ENCODE measurements around the gene ARSG.
"Not testable (repeated sequence)": the region's sequence is repeated elsewhere in the genome, so short reads cannot be mapped to it uniquely, and the experiment has no call there.

Gene ARSG

GRCh38 chr17:68308486-68308885 lies 17.2 kb downstream of the ARSG start:
- not testable (repeated sequence) for DNase-seq

GRCh38 chr17:68309066-68309670 lies 17.9 kb downstream of the ARSG start:
- not testable (repeated sequence) for DNase-seq

- no peak for DNase-seq
These were observed 18.9 kb downstream of the ARSG start for GRCh38 chr17:68310152-68310551.

- no peak for DNase-seq
These were observed 23.7 kb downstream of the ARSG start for GRCh38 chr17:68314916-68315535.

DNA sequence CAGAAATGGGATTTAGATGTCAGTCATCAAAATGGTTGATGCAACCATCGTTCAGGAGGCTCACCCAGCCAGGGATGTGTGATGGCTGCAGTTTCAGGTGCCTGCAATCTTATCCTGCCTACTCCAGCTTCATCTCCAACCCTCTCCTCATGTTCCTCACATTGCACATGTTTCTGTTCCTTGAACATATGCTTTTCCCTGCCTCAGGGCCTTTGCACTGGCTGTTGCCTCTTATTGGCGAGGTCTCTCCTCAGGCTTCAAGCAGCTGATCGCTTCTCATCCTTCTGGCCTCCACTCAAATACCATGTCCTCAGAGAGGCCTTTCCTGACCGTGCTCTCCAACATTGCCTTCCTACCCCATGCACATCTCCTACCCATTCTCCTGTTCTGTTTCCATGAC lies 24.6 kb downstream of the ARSG start:
- DNase-seq = no peak

GRCh38 chr17:68317458-68317857 lies 26.2 kb downstream of the ARSG start:
- no peak for DNase-seq

DNA sequence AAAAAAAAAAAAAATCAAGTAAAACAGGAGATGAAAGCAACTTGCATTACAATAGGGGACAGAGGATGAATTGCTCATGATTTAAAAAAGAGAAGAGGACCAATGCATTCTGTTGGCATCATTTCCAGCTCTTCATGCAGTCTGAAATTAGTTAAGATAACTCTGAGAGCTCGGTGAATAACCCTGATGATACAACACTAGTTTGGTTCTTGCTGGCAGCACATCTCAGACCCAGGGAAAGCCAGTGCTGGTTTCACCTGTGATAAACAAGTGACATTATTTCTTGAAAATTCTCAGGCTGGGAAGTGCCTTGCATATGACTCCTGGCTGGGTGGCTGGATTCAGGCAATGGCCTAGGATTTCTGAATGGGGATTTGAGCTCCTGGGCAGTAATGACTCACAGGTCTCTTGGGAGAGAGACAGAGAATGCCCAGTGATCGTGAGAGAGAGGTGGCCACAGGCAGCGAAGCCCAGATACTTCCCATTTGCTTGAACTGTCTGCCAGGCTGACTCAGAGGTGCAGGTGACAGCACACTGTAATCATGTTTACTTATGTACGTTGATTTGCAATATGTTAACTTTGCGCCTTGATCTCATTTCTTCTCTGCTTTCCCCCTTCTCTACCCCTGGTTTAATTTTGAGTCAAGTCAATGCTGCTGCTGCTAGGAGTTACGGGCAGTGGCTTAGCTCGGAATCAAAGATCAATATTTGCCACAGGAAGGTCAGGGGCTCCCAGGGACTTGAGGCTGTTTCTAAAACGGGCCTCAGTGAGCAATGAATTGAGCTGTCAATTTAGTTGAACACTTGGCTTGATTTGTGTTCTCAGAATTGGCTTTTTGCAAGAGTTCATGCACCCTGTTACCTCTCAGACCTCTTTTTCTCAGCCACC lies 27.1 kb downstream of the ARSG start:
- peak; percentile 75 for DNase-seq

- no peak for DNase-seq
These were observed 28.3 kb downstream of the ARSG start for GRCh38 chr17:68319410-68320162.

DNA sequence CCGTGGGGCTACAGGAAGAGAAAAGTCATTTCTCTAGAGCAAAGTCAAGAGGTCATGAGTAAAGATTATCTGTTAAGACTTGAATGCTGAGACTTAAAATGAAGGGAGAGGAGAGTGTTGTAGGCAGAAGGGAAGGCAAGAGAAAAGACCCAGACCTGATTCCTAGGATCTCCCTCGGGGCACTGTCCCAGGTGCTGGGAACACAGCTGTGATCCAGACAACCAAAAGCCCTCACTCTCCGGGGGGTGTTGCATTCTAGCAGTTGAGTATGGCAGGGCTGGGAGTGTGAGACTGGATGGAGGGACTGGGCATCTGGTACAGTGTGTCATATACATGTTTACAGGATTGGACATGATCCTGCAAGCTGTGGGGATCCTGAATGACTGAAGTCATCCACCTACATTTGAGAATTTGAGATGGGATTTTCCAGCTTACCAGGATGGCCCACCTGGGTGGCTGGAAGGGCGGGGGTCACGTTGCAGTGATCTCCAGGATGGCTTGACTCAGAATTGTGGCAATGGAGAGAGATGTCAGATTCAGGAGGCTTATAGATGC lies 29.1 kb downstream of the ARSG start:
- DNase-seq = no peak

DNA sequence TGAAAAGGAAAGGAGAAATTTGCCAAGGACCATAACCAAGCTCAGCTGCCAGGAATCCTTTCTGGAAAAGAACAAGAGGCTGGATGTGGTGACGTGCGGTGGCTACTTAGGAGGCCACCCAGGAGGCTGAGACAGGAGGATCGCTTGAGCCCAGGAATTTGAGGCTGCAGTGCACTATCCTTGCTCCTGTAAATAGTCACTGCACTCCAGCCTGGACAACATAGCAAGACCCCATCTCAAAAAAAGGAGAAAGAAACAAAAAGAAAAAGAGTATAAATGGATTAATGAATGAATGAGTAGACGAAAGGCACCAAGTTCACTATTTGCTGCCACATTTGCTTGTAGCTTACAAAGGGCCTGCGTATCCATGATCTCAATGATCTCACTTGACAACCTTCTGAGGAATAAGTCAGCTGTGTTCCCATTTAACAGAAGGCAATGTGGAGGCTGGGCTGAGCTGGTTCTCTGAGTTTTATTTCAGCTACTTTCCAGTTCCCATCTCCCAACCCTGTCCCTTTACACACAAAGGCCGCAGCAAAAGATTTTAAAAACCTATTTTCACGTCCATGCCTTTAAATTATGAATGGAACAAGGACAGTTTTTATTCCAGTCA lies 29.8 kb downstream of the ARSG start:
- DNase-seq = no peak

DNA sequence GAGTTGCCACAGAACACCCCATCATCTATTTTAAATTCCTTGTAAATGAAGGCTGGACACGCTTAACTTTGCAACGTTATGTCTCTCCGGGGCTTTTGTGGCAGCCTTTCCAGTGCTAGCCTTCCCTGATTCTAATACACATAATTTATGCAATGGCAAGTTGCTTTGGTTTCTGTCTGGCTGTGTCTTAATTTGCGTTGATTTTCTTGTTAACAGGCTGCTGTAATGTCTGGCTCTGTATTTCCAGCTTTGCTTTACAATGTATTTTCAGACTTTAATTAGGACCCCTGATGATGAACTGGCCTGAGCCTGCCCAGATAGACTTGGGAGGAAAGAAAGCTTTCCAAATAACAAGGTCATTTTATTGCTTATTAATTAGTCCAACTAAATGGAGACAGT lies 30.3 kb downstream of the ARSG start:
- no peak for DNase-seq

DNA sequence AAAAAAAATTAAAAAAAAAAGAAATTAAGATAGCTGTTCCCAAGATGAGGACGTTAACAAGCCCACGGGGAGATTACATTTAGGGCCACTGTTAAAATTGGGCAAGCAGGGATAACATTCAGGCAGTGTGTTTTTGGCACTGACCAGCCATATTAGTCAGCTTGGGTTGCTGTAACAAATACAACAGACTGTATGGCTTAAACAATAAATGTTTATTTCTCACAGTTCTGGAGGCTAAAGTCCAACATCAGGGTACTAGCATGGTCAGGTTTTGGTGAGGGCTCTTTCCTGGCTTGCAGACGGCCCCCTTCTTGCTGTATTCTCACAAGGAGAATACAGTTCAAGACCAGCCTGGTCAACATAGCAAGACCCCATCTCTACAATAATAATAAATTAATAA lies 31.3 kb downstream of the ARSG start:
- no peak for DNase-seq

DNA sequence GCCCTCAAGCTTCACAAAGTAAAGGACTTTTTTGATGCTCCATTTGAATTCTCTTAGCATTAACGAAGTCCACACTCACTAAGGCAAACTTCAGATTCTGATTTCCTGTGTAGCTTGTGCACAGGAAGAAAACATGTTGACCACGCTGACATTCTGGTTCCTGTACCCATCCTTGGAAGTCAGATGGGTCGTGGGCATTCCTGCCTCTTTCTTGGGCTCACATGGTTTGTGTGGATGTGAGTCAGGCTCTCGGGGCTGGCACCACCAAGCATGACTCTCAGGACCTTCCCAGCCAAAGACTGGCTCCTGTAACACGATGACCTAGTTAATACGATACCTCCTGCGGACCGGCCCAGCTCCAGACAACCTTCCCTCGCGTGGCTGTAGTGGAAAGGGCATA lies 32.8 kb downstream of the ARSG start:
- no peak for DNase-seq

GRCh38 chr17:68324654-68325336 lies 33.5 kb downstream of the ARSG start:
- no peak for DNase-seq

- DNase-seq = no peak
These were observed 34.7 kb downstream of the ARSG start for GRCh38 chr17:68325961-68326360.

GRCh38 chr17:68326681-68327080 lies 35.4 kb downstream of the ARSG start:
- no peak for DNase-seq

DNA sequence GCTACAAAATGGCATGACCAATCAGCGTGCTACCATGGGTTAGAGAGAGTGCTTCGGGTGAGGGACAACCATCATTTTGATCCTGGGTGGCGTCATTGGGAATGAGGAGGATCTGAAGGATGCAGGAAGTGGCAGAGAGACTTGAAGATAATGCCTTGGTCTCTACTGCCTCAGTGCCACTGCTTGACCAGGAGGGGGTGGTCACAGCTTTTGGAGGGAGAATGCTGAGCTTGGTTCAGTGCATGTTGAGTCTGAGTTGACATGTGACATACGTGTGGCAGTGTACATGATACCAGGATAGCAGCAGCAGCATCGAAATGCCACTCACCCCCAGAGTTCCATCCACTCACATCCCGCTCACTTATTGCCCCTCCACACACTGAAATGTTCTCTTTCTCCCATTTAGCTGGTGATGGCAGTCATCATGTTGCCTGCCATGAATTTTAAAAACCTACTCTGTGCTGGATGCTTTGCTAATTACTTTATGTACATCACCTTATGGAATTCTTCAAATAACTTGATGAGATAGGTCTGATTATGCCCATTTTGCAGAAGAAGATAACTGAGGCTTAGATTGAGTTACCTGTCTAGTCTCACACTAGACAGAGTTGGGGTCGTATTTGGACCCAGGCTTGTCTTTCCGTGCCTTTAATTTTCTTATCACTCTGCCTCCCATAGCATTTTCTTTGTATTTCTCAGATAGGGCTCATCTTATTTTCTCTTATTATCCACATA lies 36.7 kb downstream of the ARSG start:
- DNase-seq = no peak

GRCh38 chr17:68328676-68329075 lies 37.4 kb downstream of the ARSG start:
- no peak for DNase-seq

DNA sequence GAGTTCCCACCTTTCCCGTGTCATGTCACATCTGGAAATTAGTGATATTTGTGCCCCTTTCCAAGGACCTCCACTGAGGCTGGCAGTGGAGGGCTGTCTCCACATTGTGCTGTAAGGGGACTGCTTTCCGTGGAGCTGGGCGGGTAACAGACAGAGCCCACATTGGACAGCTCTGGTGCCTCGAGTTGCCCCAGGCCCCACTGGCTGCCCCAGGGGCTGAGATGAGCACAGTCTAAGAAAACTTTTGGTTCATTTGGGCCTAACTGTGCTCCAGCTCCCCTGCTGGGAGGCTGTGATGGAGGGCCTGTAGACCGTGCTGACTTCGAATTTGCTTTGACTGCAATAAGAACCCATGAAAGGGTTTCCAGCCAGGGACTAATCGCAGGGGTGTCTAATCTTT lies 38.0 kb downstream of the ARSG start:
- DNase-seq = no peak

- DNase-seq = not testable (repeated sequence)
These were observed 40.6 kb downstream of the ARSG start for GRCh38 chr17:68331932-68332331.

DNA sequence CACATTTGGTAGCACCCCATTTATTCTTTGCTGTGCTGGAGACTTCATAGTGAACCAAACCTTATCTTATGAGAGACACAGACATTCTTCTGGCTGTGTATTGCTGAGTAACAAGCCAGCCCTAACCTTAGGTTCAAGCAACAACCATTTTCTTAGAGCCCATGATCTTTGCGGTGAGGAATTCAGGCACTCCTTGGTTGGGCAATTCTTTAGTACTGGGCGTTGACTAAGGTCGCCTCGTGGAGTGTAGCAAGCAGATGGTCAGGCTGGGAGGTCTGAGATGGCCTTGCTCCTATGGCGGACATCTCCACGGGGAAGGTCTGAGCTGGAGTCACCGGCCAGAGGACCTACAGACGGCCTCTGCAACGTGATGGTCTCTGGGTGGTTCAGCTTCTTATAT lies 43.1 kb downstream of the ARSG start:
- DNase-seq = no peak
